Transverse colon (tissue), 4 donors: ENCODE results near the gene LPIN1.

ENCODE experiments used
- CTCF ChIP-seq, 5 experiments: fragments of 200-600 bp in 3 of 5; fragments of 450-650 bp in 2 of 5; sonication (generic) in 3 of 5; IDR thresholded peaks; 1 replicate in 2 of 5; 2 replicates in 3 of 5; pipeline ENCODE4 v1.5.1; 2016 to 2017; ENCODE audit warnings: antibody characterized with exemption in 5 of 5, inconsistent platforms in 3 of 5, mild to moderate bottlenecking in 2 of 5, moderate library complexity in 1 of 5
- EP300 ChIP-seq: sonication (generic); formaldehyde crosslinking; IDR thresholded peaks from one replicate; pipeline ENCODE4 v1.6.1; 2017; ENCODE audit warnings: antibody characterized with exemption, low read depth
- POLR2AphosphoS5 ChIP-seq, 3 donors: sonication (generic); formaldehyde crosslinking; IDR thresholded peaks; one replicate each; pipeline ENCODE4 v1.6.1; 2016; ENCODE audit warnings: antibody characterized with exemption in 3 of 3

DNA sequence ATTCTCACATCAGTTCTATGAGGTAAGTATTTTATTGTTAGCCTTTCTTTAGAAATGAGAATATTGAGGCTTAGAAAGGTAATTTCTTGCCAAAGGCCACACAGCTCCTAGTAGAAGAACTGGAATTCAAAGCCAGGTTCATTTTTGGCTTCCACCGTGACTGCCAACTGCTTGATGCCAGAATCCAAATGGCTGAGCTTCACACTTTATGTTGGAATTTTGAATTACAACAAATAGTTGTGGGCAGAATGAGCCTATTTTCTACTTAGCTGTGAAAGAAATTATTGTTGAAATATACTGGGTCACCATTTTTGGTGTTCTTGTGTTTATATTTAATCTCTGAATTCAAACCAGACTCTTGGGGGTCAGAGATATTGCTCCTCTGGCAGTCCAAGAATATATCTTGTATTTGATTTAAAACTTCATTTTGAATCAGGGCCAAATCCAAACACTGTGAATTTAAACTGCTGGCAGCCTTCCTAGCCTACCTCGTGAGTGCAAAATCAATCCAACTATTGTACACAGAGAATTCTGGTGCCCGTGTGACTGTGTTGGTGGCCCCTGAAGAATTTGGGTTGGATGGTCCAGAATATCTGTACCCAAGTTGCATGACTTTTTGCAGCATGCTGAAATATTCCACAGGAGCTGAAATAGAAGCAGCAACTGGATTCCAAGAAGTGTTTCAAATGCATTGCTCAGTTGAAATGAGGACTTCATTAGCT, 35.6 kb upstream of the LPIN1 start:
- TF ChIP-seq CTCF (IDR thresholded peaks at IDR 0.05) (no peak), POLR2AphosphoS5 (IDR thresholded peaks at IDR 0.05) (no peak), EP300 (no peak)
